HepG2 (cell line): ENCODE measurements around the gene LDB3. TPM values are rescaled to one million over a fixed set of nuclear protein-coding genes. Genes with fewer than 3 reads are reported as not detected.

Experiments
- ATAC-seq: fragments of 200-7000 bp; cut with Tn5 transposase; 3 replicates; pipeline ENCODE4 v1.9.1; 2020; ENCODE audit warnings: mild to moderate bottlenecking, moderate library complexity
- BruUV-seq: library from RNA; stranded (reverse); fragments of 400-500 nt; replicated peaks from 2 replicates; lab custom pipeline; 2021; lab: Mats Ljungman, UMichigan
- CTCF ChIA-PET: fragments of 300-600 bp; formaldehyde crosslinking; extraction: SDS; loops from one replicate; lab custom pipeline; 2021; ENCODE audit warnings: low total read pairs, inconsistent platforms, low intra/inter-chr PET ratio; lab: Yijun Ruan, JAX
- POLR2A ChIA-PET: fragments of 350-600 bp; sonication (Branson Sonifier 250); formaldehyde crosslinking; loops from one replicate; lab custom pipeline; 2020; ENCODE audit warnings: antibody characterized with exemption, inconsistent platforms; lab: Yijun Ruan, JAX
- DNase-seq: peaks from one replicate; pipeline ENCODE4 v3.0.0-alpha.2; 2015; ENCODE audit warnings: low spot score
- FAIRE-seq: peaks from 3 replicates; lab custom pipeline; 2011; peaks lifted over from hg19 to GRCh38; lab: Jason Lieb, UNC
- H2AFZ ChIP-seq: one replicate; pipeline ENCODE4 v1.6.1; 2011; ENCODE audit warnings: low read length, inconsistent platforms
- H3K27ac ChIP-seq: fragments of 300-600 bp; 3 replicates; pipeline ENCODE4 v1.8.0; 2011; ENCODE audit warnings: mixed run types, mild to moderate bottlenecking, mixed read lengths, low read length, inconsistent platforms; ENCODE audit not compliant: insufficient read depth; ENCODE audit errors: extremely low read length
- H3K27me3 ChIP-seq, 2 experiments: fragments of 200-600 bp in 1 of 2; 2 replicates in 1 of 2; 3 replicates in 1 of 2; pipeline versions ENCODE4 v1.6.0 to v1.8.0; 2011; ENCODE audit warnings: low read length in 2 of 2, mild to moderate bottlenecking in 2 of 2, moderate library complexity in 2 of 2, inconsistent platforms in 1 of 2; ENCODE audit not compliant: insufficient read depth in 2 of 2, control insufficient read depth in 1 of 2
- H3K36me3 ChIP-seq, 2 experiments: fragments of 200-600 bp in 1 of 2; replicated peaks in 1 of 2; 2 replicates in 1 of 2; 3 replicates in 1 of 2; pipeline versions ENCODE4 v1.5.1 to v1.8.0; 2011; ENCODE audit warnings: low read length in 2 of 2, inconsistent platforms in 1 of 2; ENCODE audit not compliant: insufficient read depth in 2 of 2, control insufficient read depth in 1 of 2
- H3K4me1 ChIP-seq: 2 replicates; pipeline ENCODE4 v1.5.1; 2012; ENCODE audit warnings: low read length, inconsistent platforms; ENCODE audit not compliant: insufficient read depth
- H3K4me2 ChIP-seq: 2 replicates; pipeline ENCODE4 v1.6.0; 2011; ENCODE audit warnings: low read depth, low read length, inconsistent platforms
- H3K4me3 ChIP-seq, 3 experiments: fragments of 200-600 bp in 1 of 3; sonication (generic), shearing (Covaris generic) in 1 of 3; replicated peaks in 1 of 3; 2 replicates each; pipeline ENCODE4 v1.5.1; 2011 to 2016; ENCODE audit warnings: low read length in 3 of 3, inconsistent platforms in 2 of 3, low read depth in 2 of 3, mild to moderate bottlenecking in 2 of 3, control low read depth in 1 of 3, mixed read lengths in 1 of 3; ENCODE audit not compliant: insufficient read depth in 1 of 3
- H3K79me2 ChIP-seq: one replicate; pipeline ENCODE4 v1.6.1; 2011; ENCODE audit warnings: low read length, inconsistent platforms; ENCODE audit not compliant: insufficient read depth
- H3K9ac ChIP-seq: 2 replicates; pipeline ENCODE4 v1.6.0; 2011; ENCODE audit warnings: mild to moderate bottlenecking, low read depth, low read length, inconsistent platforms; ENCODE audit not compliant: insufficient read depth
- H3K9me3 ChIP-seq: 2 replicates; pipeline ENCODE4 v1.5.1; 2012; ENCODE audit warnings: mild to moderate bottlenecking, low read length
- H4K20me1 ChIP-seq: 2 replicates; pipeline ENCODE4 v1.6.0; 2011; ENCODE audit warnings: inconsistent platforms, mild to moderate bottlenecking, low read length, moderate library complexity; ENCODE audit not compliant: insufficient read depth
- CCDC6 ChIP-seq: sonication (generic); formaldehyde crosslinking; IDR thresholded peaks from 2 replicates; pipeline ENCODE4 v1.8.1; 2022; ENCODE audit warnings: mild to moderate bottlenecking, missing genetic modification reagents, moderate library complexity
- LCORL ChIP-seq, 2 experiments: fragments of 450-650 bp in 1 of 2; sonication (generic) in 1 of 2; formaldehyde crosslinking in 1 of 2; IDR thresholded peaks; 2 replicates each; pipeline versions ENCODE4 v1.5.0 to v1.6.1; 2017 to 2020; ENCODE audit warnings: antibody characterized with exemption in 1 of 2, missing genetic modification reagents in 1 of 2
- NFKBIZ ChIP-seq: IDR thresholded peaks from 2 replicates; pipeline ENCODE4 v1.6.1; 2018; ENCODE audit warnings: missing genetic modification reagents, missing compliant biosample characterization
- PHF21A ChIP-seq: sonication (generic); formaldehyde crosslinking; IDR thresholded peaks from 2 replicates; pipeline ENCODE4 v1.5.0; 2020; ENCODE audit warnings: mild to moderate bottlenecking, missing genetic modification reagents
- RAD21 ChIP-seq: fragments of 450-650 bp; formaldehyde crosslinking; IDR thresholded peaks from 2 replicates; pipeline ENCODE4 v1.5.0; 2020; ENCODE audit warnings: mild to moderate bottlenecking
- RFXAP ChIP-seq: sonication (generic); formaldehyde crosslinking; IDR thresholded peaks from 2 replicates; pipeline ENCODE4 v1.4.0; 2020; ENCODE audit warnings: missing genetic modification reagents, borderline replicate concordance
- SIN3B ChIP-seq: fragments of 150-350 bp; IDR thresholded peaks from 2 replicates; pipeline ENCODE4 v1.6.1; 2014; ENCODE audit warnings: low read length
- ZC3H13 ChIP-seq: sonication (generic); formaldehyde crosslinking; IDR thresholded peaks from 2 replicates; pipeline ENCODE4 v1.8.1; 2023; ENCODE audit warnings: mild to moderate bottlenecking, missing genetic modification reagents, moderate library complexity
- ZFP62 ChIP-seq: sonication (generic); formaldehyde crosslinking; IDR thresholded peaks from 2 replicates; pipeline ENCODE4 v1.4.0; 2020; ENCODE audit warnings: missing genetic modification reagents
- ZNF136 ChIP-seq: sonication (generic); formaldehyde crosslinking; IDR thresholded peaks from 2 replicates; pipeline ENCODE4 v1.8.1; 2022; ENCODE audit warnings: low read depth, mild to moderate bottlenecking, moderate library complexity, missing genetic modification reagents
- WGBS: methylation state at CpG from one replicate; pipeline ENCODE4 v1.1.6; 2017; ENCODE audit warnings: low lambda C conversion rate; 5-methylcytosine and 5-hydroxymethylcytosine counted together
- in situ Hi-C: cut with HindIII; loops from 2 replicates; pipeline ENCODE4 v1.10.0; 2017; ENCODE audit warnings: low pct_unique_long_range_greater_than_20kb; ENCODE audit not compliant: extremely low pct_ligation_motif_present
- intact Hi-C: fragments of 100-400 bp; cut with micrococcal nuclease; formaldehyde crosslinking; loops from one replicate; pipeline ENCODE4 v1.10.0; 2022; ENCODE audit not compliant: unreplicated experiment
- polyA plus RNA-seq, 8 experiments: library from polyadenylated mRNA; depleted of rRNA in 3 of 8; stranded (reverse) in 7 of 8; unstranded in 1 of 8; fragments of >200 nt; fragmentation: Illumina TruSeq in 4 of 8; extraction: Trizol in 4 of 8; gene quantifications; 2 replicates each; pipeline versions ENCODE4 v1.2.1 to v1.2.3, GENCODE V29; 2011 to 2016; ENCODE audit warnings: low read depth in 4 of 8, missing spikeins in 1 of 8, mixed read lengths in 1 of 8; ENCODE audit not compliant: insufficient read depth in 1 of 8
- total RNA-seq, 5 experiments: library from RNA; depleted of rRNA; stranded (reverse); fragments of >200 nt; fragmentation: Illumina TruSeq; extraction: Trizol; gene quantifications; 2 replicates each; pipeline ENCODE4 v1.2.3, GENCODE V29; 2016; ENCODE audit warnings: low read depth in 1 of 5

The LDB3 gene
- total and polyA plus RNA-seq, 2 of the 13 experiments (the other 11 are each of a cell fraction or from before 2014, with no cell fraction given): not detected

- no peaks in the 10 kb centered on the region for H3K36me3 ChIP-seq
- H3K9ac ChIP-seq: no peak overlapping the region
- no peak for TF ChIP-seq ZNF136
- TF ChIP-seq, all 625 proteins: peak for 0
- H3K4me3 ChIP-seq: no peak overlapping the region
- no TSS peak for BruUV-seq
- FAIRE-seq (no peak), DNase-seq (no peak), ATAC-seq (no peak)
- ChIA-PET CTCF (no interaction called here), POLR2A (no interaction called here)
- in situ Hi-C loops: no loop called here
- peaks cover 10 to 51% of the 10 kb centered on the region in 2 experiments; a peak in 4 of 5 replicates for H3K27me3 ChIP-seq
- H4K20me1 ChIP-seq: no peaks in the 10 kb centered on the region
- H3K9me3 ChIP-seq: no peaks in the 10 kb centered on the region
- no peak overlapping the region for H2AFZ ChIP-seq
- no peak overlapping the region for H3K27ac ChIP-seq
- no peak overlapping the region for H3K4me2 ChIP-seq
- no peaks in the 10 kb centered on the region for H3K4me1 ChIP-seq
- intact Hi-C loops: no loop called here
- no peaks in the 10 kb centered on the region for H3K79me2 ChIP-seq
- WGBS: 54% methylated on average over 8 of the region's 9 CpGs
Measured at GRCh38 chr10:86685416-86685815, 17.1 kb downstream of the LDB3 start.

- H3K9ac ChIP-seq: no peak overlapping the region
- peaks cover 8 to 51% of the 10 kb centered on the region in 2 experiments; a peak in 4 of 5 replicates for H3K27me3 ChIP-seq
- H3K9me3 ChIP-seq: no peaks in the 10 kb centered on the region
- no peak overlapping the region for H3K27ac ChIP-seq
- in situ Hi-C loops (no loop called here), intact Hi-C loops (no loop called here)
- DNase-seq (no peak), ATAC-seq (no peak), FAIRE-seq (no peak)
- no peaks in the 10 kb centered on the region for H4K20me1 ChIP-seq
- H2AFZ ChIP-seq: no peak overlapping the region
- H3K79me2 ChIP-seq: no peaks in the 10 kb centered on the region
- H3K36me3 ChIP-seq: no peaks in the 10 kb centered on the region
- 68% methylated on average over 4 of the region's 13 CpGs for WGBS
- no TSS peak for BruUV-seq
- H3K4me3 ChIP-seq: no peak overlapping the region
- POLR2A ChIA-PET: no interaction called here
- H3K4me1 ChIP-seq: no peaks in the 10 kb centered on the region
- CTCF ChIA-PET: no interaction called here
- TF ChIP-seq ZFP62 (no peak), NFKBIZ (CRISPR knock-in tag) (no peak), LCORL (IDR thresholded peaks at IDR 0.05) (no peak), LCORL (CRISPR knock-in tag; IDR thresholded peaks at IDR 0.05) (no peak), RFXAP (CRISPR knock-in tag) (no peak), ZC3H13 (CRISPR knock-in tag) (no peak), RAD21 (CRISPR knock-in tag) (no peak), SIN3B (no peak), CCDC6 (CRISPR knock-in tag) (no peak), PHF21A (CRISPR knock-in tag) (no peak)
- no peak overlapping the region for H3K4me2 ChIP-seq
Measured at GRCh38 chr10:86685893-86686632, 17.8 kb downstream of the LDB3 start.
